NAMALWA (cell line): ENCODE data around the gene HOXC11.

ENCODE experiments used
- DNase-seq: peaks from one replicate; pipeline ENCODE4 v3.0.0-alpha.2; 2015; ENCODE audit warnings: low spot score

HOXC11 gene

DNA sequence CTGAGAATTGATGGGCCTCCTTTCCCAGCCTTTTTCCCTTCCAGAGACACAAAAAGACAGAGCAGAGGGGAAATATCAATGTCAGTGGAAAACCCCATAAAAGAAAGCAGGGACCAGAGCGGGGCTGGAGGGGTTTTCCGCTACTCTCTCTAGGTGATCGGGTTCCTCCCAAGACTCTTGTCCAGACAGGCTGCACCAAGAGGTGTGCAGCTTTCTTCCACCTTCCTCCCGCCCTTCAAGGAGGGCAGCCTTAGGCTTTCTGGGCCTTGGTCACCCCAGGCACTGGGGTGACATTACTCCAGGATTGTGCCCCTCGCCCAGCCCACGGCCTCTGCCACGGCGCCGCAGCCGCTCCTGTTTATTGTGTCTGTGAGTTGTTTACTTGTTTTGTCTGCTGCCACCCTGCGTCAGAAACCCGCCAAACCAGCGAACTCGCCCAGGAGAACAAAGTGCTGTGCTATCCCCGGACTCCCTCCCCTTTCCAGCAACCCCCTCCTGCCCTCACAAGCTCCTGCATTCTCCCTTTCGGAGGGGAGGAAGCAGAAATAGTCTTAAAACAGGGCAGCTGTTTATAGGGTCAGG, 48.6 kb downstream of the HOXC11 start:
- no peak for DNase-seq

DNA sequence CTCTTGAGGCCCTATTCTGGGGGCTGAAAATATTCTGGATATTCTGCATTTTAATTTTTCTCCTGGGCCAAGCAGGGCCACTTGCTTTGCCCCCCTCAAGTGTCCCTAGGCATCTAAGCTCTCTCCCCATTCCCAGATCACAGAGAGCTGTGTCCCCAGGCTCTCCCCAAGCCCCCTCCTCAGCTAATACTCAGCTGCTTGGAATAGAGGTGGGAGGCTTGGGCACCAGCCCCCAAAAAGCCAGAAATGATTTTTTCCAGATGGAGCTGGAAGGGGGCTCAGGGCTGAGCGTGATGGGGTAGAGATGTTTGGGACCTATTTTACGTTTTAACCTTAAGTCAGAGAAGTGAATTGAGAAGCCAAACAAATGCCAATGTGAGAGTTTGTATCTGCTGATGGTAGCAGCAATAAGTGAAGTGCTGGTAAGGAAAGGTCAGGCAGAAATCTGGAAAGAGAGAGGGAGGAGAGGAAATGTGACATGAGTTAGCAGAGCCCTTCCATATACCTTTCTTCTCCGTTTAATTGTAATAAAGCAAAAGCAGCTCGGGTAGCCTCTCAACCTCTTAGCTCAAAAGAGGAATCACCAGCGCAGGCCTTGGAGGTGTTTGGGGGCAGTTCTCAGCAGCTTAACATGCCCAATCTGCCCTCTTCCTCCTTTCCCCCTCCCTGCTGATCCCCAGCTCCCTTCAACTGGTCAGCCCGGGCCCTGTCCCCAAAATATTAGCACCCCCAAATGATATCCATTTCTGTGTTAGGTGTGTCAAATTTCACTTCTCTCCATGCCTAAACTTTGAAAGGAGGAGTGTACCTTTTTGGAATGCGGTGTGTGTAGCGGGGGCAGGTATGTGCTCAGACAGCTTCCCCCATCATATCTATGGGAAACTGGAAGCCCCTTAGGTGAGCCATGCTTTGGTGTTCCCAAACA, 50.3 kb downstream of the HOXC11 start:
- DNase-seq: no peak

DNA sequence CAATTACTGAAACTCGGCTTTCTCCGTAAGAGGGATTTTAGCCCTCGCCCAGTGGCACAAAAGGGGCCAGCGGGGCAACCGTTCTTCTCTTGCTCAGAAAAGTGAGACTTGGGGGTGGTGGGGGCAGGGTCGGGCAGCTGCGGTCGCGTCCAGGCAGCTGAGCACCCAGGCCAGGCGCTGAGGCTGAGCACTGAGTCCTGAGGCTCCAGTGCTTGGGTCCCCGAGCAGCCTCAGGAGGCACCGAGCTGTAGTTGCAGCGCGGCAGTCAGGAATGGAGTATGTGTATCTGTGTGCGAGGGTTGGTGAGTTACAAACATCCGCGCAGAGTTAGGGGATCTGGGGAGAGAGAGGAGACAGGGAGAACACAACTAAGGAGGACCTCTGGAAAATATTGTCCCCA, 51.2 kb downstream of the HOXC11 start:
- DNase-seq: no peak

DNA sequence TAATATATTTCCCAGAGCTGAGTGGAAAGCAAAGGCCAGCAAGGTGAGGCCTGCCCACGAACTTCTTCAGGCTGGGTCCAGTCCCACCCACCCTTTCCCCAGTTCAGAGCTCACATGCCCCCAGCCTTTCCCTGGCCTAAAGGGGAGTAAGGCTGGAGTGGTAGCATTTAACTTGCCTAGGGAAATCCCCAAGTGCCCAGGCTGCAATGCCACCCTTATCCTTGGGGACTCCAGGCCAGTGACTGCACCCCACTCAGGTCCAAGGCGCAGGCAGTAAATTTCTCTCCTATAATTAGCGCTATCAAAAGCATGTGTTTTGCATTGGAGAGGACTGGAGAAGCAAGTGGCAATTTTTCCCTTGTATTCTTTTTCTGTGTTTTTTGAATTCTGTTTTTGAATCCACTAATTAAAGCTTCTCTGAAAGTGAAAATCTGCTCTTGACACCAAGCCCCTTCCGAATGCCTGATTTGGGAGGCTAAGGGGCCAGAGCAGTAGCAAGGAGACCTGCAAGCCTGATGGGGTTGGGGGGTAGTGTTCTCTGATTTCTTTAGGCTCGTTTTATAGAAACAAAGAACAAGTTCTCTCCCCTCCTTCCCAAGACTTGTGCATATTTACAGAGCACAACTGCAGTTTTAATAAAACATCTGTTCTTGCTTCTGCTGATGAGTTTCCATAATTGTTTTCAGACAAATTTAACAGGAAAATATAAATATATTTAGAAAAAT, 51.8 kb downstream of the HOXC11 start:
- no peak for DNase-seq

DNA sequence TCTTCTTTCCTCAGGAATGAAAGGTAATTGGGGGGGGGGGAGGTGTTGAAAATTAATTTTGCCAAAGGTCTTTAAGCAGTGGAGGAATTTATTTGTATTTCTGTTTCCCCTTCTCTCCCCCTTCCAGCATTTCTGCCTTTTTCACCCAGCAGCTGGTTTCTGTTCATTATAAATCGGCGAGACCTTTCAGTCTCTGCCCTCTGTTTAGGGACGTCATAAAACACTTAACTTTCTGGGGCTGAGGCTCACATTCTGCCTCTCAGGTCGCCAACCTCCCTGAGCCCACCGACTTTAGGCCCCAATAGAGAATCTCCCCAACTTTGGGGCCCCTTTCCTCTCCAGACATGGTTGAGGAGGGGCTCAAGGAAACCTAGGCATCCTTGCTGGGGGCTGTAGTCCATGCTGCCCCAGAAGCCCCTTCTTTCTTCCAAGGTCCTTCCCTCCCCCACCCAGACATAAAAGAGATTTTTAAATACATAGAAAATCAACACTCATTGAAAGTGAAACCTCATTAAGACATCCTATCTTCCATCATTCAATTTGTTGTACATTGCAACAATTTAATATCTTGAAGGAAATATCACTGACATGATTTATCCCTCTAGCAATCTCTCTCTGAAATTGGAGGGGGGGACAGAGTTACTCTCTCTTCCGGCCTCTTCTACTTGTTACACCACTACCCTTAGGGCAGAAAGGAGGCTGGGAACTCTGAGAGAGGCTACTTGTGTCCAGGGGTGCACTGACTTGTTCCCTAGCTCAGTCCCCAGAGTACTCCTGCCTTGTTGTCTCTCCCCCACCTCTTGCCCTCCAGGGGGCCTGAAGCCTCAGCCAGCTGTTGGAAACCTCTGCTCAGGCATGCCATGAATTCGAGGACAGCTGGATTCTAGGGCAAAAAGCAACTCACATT, 52.8 kb downstream of the HOXC11 start:
- no peak for DNase-seq

DNA sequence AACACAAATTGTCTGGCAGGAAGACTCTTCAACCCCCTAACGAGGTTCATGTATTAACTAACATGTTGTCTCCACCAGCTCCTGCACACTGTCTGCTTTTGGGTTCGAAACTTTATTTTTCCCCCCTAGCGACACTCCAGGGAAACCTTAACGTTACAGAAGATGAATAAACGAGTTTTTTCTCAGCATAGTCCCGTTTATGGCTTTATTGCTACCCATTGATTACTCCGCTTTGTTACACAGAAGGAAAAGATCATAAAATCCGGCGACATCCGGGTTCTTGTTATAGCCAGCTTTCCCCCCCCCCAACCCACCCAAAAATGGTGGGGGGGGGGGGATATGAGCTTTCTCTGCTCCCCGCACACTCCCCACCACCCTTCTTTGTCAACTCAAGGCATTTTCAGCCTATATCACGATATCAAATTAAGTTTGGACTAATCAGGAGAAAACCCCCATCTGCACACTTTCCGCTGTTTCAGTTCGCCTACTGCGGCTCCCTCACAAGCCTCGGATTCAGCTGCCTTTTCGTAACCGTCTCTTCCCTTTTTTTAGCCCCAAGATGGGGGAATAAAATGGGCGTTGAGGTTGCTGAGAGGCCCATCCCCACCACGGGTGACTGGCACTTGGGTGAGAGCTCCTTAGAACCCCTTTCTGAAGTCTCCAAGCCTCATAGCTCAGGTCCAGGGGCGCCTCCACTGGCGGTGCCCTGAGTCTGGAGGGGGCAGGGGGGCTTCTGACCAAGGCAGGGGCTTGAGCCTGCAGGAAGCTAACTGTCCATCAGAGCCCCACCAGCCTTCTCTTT, 53.9 kb downstream of the HOXC11 start:
- no peak for DNase-seq
